ENCODE data around the gene ADAMTS17.

Gene ADAMTS17

GRCh38 chr15:100241572-100242482 lies 99.9 kb downstream of the ADAMTS17 start:
- no peak for FAIRE-seq
- DNase-seq (ENCODE audit: insufficient read length), result no peak
- no peak for TF ChIP-seq TAF1 (IDR thresholded peaks at IDR 0.05; ENCODE audit: borderline replicate concordance, low read depth, low read length)
- no peak for TF ChIP-seq POLR2AphosphoS5 (IDR thresholded peaks at IDR 0.05; ENCODE audit: low read depth, low read length)
- TF ChIP-seq POLR2A (IDR thresholded peaks at IDR 0.05; ENCODE audit: low read depth, low read length), result no peak

GRCh38 chr15:100236981-100237720 lies 104.6 kb downstream of the ADAMTS17 start:
- no peak for FAIRE-seq
- TF ChIP-seq POLR2A (IDR thresholded peaks at IDR 0.05; ENCODE audit: low read depth, low read length) (no peak), TAF1 (IDR thresholded peaks at IDR 0.05; ENCODE audit: borderline replicate concordance, low read depth, low read length) (no peak), POLR2AphosphoS5 (IDR thresholded peaks at IDR 0.05; ENCODE audit: low read depth, low read length) (no peak)
- DNase-seq (ENCODE audit: insufficient read length), result no peak

GRCh38 chr15:100235030-100235617 lies 106.7 kb downstream of the ADAMTS17 start:
- no peak for FAIRE-seq

GRCh38 chr15:100234158-100235029 lies 107.4 kb downstream of the ADAMTS17 start:
- no peak for TF ChIP-seq POLR2A (IDR thresholded peaks at IDR 0.05; ENCODE audit: low read depth, low read length)
- no peak for TF ChIP-seq TAF1 (IDR thresholded peaks at IDR 0.05; ENCODE audit: borderline replicate concordance, low read depth, low read length)
- TF ChIP-seq POLR2AphosphoS5 (IDR thresholded peaks at IDR 0.05; ENCODE audit: low read depth, low read length), result no peak
- no peak for DNase-seq (ENCODE audit: insufficient read length)
- no peak for FAIRE-seq

More at GRCh38 chr15:100235030-100235617, 106.7 kb downstream of the ADAMTS17 start:
- TF ChIP-seq POLR2AphosphoS5 (IDR thresholded peaks at IDR 0.05; ENCODE audit: low read depth, low read length), result no peak
- TF ChIP-seq TAF1 (IDR thresholded peaks at IDR 0.05; ENCODE audit: borderline replicate concordance, low read depth, low read length), result no peak
- TF ChIP-seq POLR2A (IDR thresholded peaks at IDR 0.05; ENCODE audit: low read depth, low read length), result no peak
- no peak for DNase-seq (ENCODE audit: insufficient read length)

GRCh38 chr15:100230784-100231183 lies 111.0 kb downstream of the ADAMTS17 start:
- FAIRE-seq, result no peak
- TF ChIP-seq TAF1 (IDR thresholded peaks at IDR 0.05; ENCODE audit: borderline replicate concordance, low read depth, low read length), result no peak
- TF ChIP-seq POLR2A (IDR thresholded peaks at IDR 0.05; ENCODE audit: low read depth, low read length), result no peak
- TF ChIP-seq POLR2AphosphoS5 (IDR thresholded peaks at IDR 0.05; ENCODE audit: low read depth, low read length), result no peak

GRCh38 chr15:100229181-100230163 lies 112.3 kb downstream of the ADAMTS17 start:
- no peak for TF ChIP-seq POLR2A (IDR thresholded peaks at IDR 0.05; ENCODE audit: low read depth, low read length)
- FAIRE-seq, result no peak
- DNase-seq (ENCODE audit: insufficient read length), result no peak

More at GRCh38 chr15:100230784-100231183, 111.0 kb downstream of the ADAMTS17 start:
- no peak for DNase-seq (ENCODE audit: insufficient read length)

- no peak for DNase-seq (ENCODE audit: insufficient read length)
- FAIRE-seq, result no peak
- TF ChIP-seq TAF1 (IDR thresholded peaks at IDR 0.05; ENCODE audit: borderline replicate concordance, low read depth, low read length) (no peak), POLR2A (IDR thresholded peaks at IDR 0.05; ENCODE audit: low read depth, low read length) (no peak), POLR2AphosphoS5 (IDR thresholded peaks at IDR 0.05; ENCODE audit: low read depth, low read length) (no peak)
Measured at GRCh38 chr15:100227781-100228180, 114.0 kb downstream of the ADAMTS17 start.

GRCh38 chr15:100226107-100226506 lies 115.7 kb downstream of the ADAMTS17 start:
- FAIRE-seq, result no peak

GRCh38 chr15:100224206-100225185 lies 117.3 kb downstream of the ADAMTS17 start:
- FAIRE-seq, result no peak
- DNase-seq (ENCODE audit: insufficient read length), result no peak
- TF ChIP-seq POLR2A (IDR thresholded peaks at IDR 0.05; ENCODE audit: low read depth, low read length) (no peak), POLR2AphosphoS5 (IDR thresholded peaks at IDR 0.05; ENCODE audit: low read depth, low read length) (no peak), TAF1 (IDR thresholded peaks at IDR 0.05; ENCODE audit: borderline replicate concordance, low read depth, low read length) (no peak)

More at GRCh38 chr15:100226107-100226506, 115.7 kb downstream of the ADAMTS17 start:
- TF ChIP-seq POLR2AphosphoS5 (IDR thresholded peaks at IDR 0.05; ENCODE audit: low read depth, low read length), result no peak
- no peak for DNase-seq (ENCODE audit: insufficient read length)
